ENCODE data around the gene NBPF1.
"Not testable (repeated sequence)": the region's sequence is repeated elsewhere in the genome, so short reads cannot be mapped to it uniquely, and the experiment has no call there.

GRCh38 chr1:16621681-16622315, 8.4 kb upstream of the NBPF1 start:
- TF ChIP-seq CTCF (IDR thresholded peaks at IDR 0.05); ZFX (IDR thresholded peaks at IDR 0.05; ENCODE audit: borderline replicate concordance): not testable (repeated sequence)

Measured in 22Rv1 (cell line).